Epithelial cell of proximal tubule (primary cell): ENCODE measurements around the gene PDZD7. TPM values are rescaled to one million over a fixed set of nuclear protein-coding genes. Genes with fewer than 3 reads are reported as not detected.

Experiments used
- DNase-seq: peaks from one replicate; pipeline ENCODE4 v3.0.0-alpha.2; 2011; ENCODE audit warnings: low read depth
- H3K4me3 ChIP-seq: 2 replicates; pipeline ENCODE4 v1.5.1; 2011; ENCODE audit warnings: low read depth, mild to moderate bottlenecking, low read length
- total RNA-seq: library from RNA; depleted of rRNA; stranded (reverse); fragments of >200 nt; gene quantifications from 2 replicates; pipeline ENCODE4 v1.2.3, GENCODE V29; 2015
- TF ChIP-seq, protein P1 (sequence below): conservative IDR thresholded peaks from 2 replicates; pipeline ENCODE4 v1.5.1; 2012; ENCODE audit warnings: low read depth, mild to moderate bottlenecking, low read length

The PDZD7 gene
- total RNA-seq, 1 donor from 2014 or later, result 6.6 TPM

DNA sequence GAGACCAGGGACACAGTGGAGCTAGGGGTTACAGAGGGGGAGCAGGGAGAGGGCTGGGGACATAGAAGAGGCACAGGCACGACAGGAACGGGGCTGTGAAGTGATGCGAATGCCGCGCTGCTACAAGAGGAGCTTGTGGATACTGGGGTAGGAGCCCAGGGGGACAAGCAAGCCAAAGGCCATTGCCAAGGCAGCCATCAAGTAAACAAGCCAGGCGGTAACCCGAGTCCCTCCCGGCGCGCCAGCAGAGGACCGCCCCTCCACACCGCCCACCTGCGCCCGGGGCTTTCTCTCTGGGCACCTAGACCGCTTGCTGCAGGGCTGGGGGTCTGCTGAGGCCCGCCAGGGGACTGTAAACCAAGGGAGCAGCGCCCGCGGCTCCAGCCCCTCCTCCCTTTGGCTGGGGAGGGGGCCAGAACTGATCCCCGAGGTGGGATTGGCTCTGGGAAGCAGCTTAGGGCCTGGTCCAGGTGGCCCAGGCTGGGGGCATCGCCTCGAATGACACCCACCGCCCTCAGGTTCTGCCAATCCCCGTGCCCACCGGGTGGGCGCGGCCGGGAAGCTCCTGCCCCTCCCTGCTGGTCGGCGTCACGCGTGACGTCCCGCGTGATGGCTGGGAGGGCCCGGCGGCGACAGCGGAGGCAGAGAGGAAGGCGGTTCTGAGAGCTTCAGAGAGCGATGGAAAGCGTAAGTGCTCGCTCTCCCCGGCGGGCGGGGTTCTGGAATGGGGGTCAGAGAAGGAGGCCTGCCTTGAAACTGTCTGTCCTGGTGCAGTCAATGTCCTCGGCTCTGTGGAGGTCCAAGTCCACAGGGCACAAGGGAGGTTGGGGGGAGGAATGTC is 1.1 kb upstream of the PDZD7 start:
- DNase-seq, result no peak
- TF ChIP-seq, protein P1, sequence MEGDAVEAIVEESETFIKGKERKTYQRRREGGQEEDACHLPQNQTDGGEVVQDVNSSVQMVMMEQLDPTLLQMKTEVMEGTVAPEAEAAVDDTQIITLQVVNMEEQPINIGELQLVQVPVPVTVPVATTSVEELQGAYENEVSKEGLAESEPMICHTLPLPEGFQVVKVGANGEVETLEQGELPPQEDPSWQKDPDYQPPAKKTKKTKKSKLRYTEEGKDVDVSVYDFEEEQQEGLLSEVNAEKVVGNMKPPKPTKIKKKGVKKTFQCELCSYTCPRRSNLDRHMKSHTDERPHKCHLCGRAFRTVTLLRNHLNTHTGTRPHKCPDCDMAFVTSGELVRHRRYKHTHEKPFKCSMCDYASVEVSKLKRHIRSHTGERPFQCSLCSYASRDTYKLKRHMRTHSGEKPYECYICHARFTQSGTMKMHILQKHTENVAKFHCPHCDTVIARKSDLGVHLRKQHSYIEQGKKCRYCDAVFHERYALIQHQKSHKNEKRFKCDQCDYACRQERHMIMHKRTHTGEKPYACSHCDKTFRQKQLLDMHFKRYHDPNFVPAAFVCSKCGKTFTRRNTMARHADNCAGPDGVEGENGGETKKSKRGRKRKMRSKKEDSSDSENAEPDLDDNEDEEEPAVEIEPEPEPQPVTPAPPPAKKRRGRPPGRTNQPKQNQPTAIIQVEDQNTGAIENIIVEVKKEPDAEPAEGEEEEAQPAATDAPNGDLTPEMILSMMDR, result no peak

DNA sequence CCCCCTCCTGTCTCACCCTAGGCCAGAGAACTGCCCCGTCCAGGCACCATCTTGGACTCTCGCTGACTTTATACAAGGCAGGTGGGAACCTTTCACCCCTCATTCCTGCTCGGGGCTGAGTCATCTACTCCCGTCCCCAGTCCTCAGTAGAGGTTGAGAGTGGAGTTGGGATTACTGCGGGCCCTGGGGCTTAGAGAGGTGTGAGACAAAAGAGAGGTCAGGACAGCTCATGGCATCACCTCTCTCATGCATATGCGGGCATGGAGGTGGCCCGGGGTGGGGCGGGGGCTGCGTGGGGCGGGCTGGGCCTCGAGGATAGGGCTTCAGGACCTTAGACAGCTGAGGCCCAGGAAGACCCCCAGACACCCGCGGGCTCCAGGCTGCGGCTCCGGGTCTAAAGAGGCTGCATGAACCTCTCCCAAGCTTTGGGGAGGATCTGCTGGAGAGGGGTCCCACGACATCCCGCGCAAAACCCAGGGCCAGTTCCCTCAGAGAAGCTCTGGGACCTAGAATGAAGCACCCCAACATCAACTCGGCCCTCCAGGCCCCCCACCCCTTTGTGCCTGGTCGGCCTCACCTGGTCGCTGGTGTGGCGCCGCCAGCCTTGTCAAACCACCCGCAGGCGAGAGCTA is 317 bp downstream of the PDZD7 start:
- TF ChIP-seq, protein P1, result no peak
- H3K4me3 ChIP-seq, result peak overlapping the region; percentile 92
- no peak for DNase-seq

More for the DNA sequence above, 1.1 kb upstream of the PDZD7 start:
- peak overlapping the region; percentile 92 for H3K4me3 ChIP-seq

DNA sequence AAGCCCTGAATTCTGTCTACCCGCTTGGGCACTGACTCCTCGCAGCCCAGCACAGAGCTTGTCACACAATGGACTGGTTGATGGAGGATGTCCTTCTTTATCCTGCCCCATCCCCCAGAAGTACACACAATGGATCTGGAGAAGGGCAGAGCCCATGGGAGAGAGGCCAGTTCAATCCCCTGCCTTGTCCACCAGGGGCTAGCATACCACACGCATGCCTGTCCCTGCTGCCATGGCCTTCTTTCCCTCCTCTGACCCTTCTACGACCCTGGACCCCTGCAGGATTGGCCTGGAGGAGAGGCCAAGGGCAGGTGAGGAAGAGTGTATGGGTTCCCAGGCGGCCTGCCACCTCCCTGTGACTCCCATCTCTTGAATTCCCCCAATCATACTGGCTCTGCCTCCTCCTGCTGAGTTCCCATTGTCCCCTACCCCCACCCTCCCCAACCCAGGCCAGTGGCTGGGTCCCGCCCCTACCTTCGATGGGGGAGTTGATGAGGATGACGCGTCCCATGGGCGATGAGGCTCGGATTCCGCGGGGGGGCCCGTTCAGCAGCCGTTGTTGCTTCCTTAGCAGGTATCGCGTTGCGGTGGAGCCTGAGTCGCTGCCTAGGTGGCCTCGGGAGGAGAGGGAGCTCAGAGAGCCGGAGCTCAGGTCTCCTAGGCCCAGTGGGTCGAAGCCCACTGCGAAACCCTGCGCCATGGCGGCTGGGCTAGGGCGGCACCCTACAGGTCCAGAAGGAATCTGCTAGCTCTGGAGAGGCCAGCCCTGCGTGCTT is 1.2 kb downstream of the PDZD7 start:
- H3K4me3 ChIP-seq, result no peak overlapping the region
- no peak for DNase-seq
- TF ChIP-seq, protein P1, result peak; percentile 20

DNA sequence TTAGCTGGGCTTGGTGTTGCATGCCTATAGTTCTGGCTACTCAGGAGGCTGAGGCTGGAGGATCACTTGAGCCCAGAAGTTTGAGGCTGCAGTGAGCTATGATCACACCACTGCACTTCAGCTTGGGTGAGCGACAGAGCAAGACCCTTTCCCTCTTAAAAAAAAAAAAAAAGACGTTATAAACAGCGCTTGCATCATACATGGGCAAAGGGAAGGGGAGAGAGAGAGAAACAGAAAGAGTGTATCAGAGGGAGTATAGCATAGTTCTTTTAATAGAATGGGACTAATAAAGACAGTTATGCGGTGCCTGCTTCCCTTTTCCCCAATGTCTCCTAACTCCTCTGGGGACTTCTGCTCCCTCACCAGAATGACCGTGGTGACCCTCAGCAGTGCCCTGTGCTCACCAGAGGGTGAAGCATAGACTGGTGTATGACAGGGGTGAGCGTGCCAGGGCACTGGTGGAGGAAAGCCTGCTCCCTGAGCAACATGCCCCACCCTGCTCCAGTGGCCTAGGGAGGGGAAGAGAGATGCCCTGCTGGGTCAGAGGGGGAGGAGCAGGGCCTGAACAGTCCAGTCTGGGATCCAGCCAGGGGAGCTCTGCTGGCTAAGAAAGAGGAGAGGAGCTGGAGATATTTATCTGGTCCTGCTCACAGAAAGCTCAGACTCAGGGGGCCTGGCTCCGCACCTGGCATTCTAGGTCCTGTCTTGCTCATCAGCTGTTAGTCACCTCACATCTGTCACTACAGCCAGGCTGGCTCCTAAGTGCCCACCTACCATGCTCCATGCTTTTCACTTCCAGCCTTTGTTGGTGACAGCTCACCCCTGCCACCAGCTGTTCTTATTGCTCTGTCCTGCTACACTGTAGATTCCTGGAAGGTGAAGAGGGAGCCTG is 2.2 kb downstream of the PDZD7 start:
- no peak overlapping the region for H3K4me3 ChIP-seq
- TF ChIP-seq, protein P1, result no peak
- DNase-seq, result no peak

DNA sequence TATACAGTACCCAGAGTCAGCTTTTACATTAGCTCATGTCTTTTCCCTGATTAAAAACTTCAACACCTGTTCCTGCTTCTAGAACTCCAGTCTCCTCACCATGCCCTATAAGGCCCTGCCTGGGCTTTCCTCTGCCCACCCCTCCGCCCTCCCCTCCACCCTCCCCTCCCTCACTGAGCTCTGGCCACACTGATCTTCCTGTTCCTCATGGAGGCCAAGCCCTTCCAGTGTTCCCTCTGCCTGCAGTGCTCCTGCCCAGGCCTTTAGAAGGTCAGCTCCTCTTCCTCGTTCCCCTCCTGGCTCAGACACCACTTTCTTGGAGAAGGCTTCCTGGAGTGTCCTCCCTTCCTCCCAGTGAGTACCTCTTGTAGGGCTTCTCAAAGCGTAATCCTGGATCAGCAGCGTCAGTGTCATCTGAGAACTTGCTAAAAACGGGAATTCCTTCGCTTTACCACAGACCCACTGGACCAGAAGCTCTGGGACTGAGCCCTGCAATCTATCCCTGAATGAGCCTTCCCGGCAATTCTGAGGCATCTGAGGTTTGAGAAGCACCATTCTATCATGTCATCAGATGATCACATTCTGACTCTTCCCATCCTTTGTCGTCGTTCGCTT is 3.7 kb downstream of the PDZD7 start:
- H3K4me3 ChIP-seq, result no peak overlapping the region
- TF ChIP-seq, protein P1, result no peak

More for the DNA sequence above, 3.7 kb downstream of the PDZD7 start:
- DNase-seq, result no peak
